Retina (tissue), 1 donor: ENCODE results near the gene CCDC63.
"Not testable (repeated sequence)": the region's sequence is repeated elsewhere in the genome, so short reads cannot be mapped to it uniquely, and the experiment has no call there.

Experiments used
- DNase-seq: peaks from one replicate; pipeline ENCODE4 v3.0.0-alpha.2; 2016

The CCDC63 gene

DNA sequence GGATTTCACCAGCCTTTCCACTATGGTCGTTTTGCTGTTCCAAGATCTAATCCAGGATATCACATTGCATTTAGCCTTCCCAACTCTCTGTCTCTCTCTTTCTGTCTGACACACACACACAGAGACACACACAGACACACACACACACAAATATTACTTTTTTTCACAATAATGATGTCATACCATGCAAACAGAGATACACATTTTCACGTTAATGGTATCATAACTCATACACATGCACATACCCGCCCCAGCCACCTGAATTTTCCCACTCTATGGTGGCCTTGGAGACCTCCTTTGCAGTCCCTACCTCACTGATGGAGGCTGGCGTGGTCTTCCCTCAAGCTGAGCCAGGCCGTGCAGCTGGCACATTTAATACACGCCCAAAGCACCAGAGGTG lies 80.8 kb downstream of the CCDC63 start:
- DNase-seq, result no peak

DNA sequence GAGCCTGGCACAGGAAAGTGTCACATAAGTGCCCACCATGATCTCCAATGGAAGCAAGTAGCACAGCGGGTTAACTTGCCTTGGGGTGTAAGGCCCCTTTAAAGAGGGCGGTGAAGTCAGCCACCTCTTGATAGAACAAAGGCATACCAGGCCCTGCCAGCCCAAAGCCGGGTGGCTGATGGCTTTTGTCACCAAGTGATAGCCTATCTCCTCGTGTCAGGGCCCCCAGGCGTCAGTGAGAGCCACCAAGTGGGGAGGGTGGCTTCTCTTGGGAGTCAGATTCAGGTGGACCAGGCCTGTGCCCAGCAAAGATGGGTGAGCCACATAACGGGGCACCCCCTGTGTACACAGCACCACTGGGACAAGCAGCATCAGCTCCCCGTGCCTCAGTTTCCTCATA lies 81.9 kb downstream of the CCDC63 start:
- no peak for DNase-seq

DNA sequence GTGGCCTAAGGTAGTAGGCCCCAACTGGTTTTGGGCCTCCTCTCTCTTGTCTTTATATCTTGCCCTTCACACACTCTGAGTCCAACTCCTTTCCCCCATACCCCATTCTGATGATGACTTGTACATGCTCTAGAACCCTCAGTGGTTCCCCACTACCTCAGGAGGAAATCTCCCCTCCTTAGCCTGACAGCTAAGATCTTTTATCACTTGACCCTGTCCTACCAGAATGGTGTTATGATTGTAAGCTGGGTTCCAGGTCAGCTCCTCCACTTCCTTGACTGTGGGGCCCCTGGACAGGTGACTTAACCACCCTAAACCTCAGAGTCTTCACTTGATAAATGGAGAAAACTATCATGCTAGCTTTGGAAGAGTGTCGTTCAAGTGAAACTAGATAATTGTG lies 83.0 kb downstream of the CCDC63 start:
- no peak for DNase-seq

DNA sequence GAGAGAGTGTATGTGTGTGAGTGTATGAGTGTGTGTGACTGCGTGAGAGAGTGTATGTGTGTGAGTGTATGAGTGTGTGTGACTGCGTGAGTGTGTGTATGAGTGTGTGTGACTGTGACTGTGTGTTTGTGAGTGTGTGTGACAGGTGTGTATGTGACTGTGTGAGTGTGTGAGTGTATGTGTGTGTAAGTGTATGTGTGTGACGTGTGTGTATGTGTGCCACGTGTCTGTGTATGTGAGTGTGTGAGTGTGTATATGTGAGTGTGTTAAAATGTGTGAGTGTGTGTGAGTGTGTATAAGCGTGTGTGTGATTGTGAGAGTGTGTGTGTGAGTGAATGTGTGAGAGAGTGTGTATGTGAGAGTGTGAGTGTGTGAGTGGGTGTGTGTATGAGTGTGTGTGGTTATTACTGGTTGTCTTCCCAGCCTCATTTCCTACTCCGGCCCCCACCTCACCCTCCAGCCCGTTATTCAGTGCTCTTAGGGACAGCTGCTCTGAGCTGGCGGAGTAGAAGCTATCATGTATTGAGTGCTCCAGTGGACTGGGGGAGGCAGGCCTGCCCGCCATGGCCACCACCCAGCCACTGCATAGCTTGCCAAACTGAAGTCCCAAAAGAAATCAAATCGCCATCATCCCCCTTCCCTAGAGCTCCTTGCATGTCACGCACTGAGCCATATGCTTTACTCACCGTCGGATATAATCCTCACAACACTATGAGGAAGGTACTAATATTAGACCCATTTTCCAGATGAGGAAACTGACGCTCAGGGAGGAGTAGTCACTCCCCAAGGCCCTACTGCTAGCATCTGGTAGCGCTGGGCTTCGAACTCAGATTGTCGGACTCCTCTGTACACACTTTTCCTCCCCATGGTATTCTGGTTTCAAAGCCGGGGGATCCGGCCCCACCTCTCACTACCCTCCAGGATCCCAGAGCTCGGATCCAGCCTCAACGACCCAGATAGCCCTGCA lies 83.8 kb downstream of the CCDC63 start:
- DNase-seq, result no peak

DNA sequence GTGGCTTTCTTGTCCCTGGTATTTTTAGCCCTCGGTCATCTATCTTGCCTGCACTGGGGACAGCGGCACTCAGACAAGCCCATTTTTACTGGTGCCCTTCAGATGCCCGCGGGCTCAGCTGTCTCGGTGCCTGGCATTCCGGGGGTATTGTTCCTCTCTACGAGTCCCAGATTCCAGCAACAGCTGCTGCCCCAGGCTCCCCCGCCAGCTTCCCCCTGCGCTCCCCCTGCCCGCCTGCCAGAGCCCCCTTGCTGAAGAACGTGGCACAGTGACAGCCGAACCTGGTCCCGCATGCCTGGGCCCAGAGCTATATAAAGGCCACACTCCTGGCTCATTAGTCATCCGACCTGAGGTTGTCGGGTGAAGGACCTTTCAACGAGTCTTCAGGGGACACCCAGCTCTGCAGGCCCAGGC lies 84.5 kb downstream of the CCDC63 start:
- DNase-seq, result no peak

DNA sequence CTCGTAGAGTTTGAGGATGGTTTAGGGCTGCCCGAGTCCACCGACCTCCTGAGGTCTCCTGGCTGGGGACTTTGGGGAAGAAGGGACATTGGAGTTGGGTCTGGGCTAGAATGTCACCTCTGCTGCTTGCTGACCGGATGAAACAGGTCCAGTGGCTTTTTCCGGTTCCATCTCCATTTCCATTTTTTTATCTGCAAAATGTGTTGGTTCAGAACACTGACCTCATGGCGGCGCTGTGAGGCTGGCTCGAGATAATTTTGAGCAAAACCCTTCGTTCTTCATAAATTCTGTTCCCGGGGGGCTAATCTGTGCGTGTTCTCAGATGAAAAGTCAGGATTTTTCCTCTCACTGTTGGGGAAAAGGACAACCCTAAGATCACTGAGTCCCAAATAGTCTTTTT lies 85.3 kb downstream of the CCDC63 start:
- DNase-seq, result no peak

DNA sequence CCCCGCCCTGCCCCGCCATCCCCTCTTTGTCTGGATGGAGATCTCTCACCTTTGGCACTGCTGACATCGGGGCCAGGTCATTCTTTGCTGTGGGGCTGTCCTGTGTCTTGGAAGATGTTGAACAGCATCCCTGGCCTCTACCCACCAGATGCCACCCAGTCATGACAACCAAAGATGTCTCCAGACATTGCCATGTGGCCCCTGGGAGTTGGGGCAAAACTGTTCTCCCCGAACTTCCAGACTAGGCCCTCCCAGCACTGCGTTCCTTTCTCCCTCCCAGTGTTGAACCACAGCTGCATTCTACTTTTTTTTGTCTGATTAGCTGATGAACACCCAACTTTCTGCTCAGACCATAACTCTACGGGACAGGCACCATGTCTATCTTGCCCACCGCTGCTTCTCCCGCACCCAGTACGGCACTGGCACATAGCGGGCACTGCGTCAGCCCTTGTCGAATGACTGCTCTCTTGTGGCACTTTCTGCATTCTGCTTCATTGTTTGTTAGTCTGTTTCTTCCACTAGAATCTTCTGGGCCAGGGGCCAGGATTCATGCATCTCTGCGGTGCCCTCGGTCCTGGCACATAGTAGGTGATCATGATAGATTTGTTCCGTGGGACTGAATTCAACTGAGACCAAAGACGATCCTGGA lies 86.7 kb downstream of the CCDC63 start:
- no peak for DNase-seq

DNA sequence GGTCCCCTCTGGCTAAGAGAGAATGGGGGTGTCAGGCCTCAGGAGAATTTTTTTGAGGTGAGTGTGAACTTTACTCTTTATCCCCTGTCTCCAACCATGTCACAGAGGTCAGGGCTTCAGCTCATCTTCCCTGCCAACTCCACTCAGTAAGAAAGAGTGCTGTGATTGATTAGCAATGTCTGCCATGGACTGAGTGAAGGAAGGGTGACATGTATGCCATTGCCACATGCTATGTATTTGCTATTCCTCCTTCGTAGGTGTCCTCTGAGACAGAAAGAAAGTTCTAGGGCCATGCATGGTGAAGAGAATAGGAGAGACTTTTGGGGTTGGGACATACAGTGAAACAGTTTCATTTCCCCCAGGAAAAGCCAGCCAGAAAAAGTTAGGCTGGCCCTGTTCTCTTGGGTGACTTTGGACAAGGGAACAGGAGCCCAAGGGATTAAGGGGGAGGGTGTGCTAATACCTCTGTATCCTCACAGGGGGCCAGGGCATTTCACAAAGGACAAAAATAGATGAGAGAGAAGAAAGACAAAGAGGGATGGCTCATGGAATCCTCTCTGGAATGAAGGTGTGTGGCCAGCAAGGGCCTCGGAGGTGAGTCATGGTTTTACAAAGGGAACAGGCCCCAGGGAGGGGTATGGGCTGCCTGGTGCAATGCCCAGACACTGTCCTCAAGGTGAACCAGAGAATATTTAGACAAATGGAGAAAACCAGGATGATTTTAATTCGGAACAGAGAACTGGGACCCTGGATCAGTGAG lies 87.5 kb downstream of the CCDC63 start:
- DNase-seq, result no peak

DNA sequence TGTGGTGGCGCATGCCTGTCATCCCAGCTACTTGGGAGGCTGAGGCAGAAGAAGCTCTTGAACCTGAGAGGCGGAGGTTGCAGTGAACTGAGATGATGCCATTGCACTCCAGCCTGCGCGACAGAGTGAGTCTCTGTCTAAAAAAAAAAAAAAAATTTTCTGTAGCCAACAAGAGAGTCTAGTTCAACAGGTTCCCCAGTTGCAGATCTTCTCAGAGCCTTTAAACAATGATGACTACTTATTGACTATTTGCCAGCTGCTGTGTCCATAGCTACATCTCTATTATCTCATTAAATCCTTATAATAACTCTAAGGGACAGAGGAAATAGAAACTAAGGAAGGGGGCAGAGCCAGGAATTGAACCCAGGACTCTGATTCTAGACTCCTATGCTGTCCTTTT lies 88.8 kb downstream of the CCDC63 start:
- no peak for DNase-seq

DNA sequence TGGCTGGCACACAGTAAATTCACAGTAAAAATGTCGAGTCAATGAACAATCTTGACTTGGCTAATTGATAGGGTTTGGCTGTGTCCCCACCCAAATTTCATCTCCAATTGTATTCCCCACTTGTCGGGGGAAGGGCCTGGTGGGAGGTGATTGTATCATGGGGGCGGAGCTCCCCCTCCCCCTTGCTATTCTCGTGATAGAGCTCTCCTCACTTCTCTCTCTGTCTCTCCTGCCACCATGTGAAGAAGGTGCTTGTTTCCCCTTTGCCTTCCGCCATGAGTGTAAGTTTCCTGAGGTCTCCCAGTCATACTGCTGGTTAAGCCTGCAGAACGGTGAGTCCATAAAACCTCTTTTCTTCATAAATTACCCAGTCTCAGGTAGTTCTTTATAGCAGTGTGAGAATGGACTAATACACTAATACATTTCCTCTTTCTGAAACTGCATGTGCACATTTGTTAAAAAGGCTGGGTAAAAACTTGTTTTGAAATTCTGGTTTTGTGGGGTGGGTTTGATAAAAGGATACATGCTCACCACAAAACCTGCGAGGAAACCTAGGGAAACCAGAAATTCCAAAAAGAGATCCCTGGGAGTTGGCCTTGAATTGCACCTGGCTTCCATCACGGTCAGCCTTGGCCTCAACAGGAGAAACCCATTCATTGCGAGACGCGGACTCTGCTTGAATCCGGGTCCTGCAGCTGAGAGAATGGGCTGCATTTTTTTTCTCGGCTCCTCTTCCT lies 89.7 kb downstream of the CCDC63 start:
- no peak for DNase-seq

DNA sequence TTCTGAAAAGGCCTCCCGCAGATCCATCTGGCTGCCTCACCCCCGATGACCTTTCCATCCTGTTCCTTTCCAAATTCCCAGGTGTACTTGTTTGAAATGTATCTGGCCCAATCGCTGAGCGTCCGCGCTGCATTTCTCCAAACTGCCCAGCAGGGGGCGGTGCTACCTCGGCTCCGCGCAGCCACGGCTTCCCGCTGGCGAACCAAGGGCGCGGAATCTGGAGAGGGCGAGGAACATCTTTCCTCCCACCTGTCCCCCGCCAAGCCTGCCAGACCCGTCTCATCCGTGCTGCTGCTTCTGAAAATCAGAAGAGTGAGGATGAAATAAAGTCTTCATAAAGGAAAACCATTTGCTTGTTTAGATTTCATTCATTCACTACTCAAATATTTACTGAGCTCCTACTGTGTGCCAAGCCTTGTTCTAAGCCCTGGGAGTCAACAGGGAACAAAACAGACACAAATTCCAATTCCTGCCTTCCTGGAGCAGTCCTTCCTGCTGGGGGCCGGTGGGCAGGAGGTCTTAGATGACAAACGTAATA lies 90.4 kb downstream of the CCDC63 start:
- DNase-seq, result peak; percentile 90

DNA sequence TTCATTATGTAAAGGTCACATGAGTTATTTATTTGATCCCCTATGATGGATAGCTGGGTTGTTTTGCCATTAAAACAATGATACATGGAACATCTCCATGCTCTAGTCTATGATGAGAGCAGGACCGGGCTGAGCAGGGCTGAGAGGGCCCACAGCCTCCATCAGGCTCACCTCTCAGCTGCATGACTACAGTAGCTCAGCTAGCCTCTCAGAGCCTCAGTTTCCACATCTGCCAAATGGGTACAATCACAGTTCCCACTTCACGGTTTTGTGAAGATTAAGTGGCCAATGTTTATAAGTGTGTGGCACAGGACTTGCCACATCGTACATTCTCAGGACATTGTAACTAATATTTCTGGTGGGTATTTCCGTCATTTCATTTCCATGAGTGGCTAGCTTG lies 93.5 kb downstream of the CCDC63 start:
- no peak for DNase-seq

DNA sequence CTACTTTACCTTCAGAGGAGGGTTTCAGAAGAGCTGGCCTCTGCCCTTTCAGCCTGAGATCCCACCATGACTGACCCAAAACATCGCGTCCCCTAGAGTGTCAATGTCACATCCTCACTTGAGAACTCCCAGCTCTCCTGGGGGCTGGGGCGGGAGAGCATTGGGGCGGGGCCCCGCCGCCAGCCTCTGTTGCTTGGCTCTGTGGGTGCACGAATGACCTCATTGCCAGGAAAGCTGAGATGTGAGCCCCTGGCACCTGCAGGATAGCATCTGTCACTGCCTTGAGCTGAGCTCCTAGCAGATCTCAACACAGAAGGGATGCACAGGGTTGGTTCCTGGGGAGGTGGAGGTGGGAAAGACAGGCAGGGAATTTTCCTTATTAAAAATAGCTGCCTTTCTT lies 94.1 kb downstream of the CCDC63 start:
- DNase-seq, result no peak

DNA sequence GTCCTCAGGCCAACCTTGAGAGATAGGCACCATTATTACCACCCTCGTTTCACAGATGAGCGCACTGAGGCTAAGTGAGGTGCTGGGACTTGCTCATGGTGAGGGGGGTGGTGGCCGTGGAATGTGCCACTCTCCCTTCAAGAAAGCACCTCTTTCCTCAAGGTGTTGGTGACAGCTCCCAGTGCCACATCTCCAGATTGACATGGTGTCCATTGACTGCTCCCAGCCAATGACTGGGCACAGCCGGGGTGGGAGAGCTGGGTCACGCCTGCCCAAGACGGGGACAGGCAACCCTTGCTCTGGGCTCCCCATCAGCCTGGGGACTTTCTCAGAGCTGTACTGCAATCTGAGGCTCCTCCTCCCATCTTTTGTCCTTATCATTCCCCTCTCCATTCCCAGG lies 94.6 kb downstream of the CCDC63 start:
- no peak for DNase-seq

DNA sequence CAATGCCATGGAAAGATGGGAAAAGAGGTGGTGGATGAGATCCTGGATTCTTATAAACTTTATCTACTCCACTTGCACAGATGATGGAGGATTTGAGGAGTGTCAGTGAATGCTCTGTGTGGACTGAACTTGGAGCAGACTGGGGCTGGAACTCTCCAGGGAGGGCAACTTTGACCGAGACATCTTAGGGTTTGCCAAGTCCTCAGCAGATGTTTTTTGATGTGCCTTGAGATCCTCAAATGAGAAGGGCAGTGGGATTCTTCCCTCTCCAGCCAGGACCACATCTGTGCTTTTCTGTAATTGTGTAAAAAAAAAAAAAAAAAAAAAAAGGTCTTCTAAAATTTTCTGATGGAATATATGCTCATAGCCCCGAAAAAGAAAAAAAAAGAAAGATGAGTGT lies 96.6 kb downstream of the CCDC63 start:
- DNase-seq, result no peak

DNA sequence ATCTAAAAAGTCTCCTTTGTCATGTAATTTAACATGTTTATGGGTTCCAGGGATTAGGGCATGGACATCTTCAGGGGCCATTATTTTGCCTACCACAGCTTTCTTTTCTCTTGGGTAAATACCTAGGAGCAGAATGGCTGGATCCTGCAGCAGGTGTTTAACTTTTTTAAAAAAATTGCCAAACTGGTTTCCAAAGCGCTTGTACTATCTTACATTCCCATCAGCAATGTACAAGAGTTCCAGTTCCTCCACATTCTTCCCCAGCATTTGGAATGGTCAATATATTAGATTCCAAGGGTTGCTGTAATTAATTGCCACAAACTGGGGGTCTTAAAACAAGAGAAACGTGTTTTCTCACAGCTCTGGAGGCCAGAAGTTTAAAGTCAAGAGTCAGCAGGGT lies 101.3 kb downstream of the CCDC63 start:
- DNase-seq, result no peak

DNA sequence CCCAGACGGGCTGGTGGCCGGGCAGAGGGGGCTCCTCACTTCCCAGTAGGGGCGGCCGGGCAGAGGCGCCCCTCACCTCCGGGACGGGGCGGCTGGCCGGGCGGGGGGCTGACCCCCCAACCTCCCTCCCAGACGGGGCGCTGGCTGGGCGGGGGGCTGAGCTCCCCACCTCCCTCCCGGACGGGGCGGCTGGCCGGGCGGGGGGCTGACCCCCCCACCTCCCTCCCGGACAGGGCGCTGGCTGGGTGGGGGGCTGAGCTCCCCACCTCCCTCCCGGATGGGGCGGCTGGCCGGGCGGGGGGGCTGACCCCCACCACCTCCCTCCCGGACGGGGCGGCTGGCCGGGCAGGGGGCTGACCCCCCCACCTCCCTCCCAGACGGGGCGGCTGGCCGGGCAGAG lies 103.7 kb downstream of the CCDC63 start:
- not testable (repeated sequence) for DNase-seq

DNA sequence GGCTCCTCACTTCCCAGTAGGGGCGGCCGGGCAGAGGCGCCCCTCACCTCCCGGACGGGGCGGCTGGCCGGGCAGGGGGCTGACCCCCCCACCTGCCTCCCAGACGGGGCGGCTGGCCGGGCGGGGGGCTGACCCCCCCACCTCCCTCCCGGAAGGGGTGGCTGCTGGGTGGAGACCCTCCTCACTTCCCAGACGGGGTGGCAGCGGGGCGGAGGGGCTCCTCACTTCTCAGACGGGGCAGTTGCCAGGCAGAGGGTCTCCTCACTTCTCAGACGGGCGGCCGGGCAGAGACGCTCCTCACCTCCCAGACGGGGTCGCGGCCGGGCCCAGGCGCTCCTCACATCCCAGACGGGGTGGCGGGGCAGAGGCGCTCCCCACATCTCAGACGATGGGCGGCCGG lies 104.1 kb downstream of the CCDC63 start:
- not testable (repeated sequence) for DNase-seq
